ENCODE measurements around the gene PLCXD1.

Gene PLCXD1

GRCh38 chrX:333611-334311, 52.6 kb downstream of the PLCXD1 start:
- no peak for DNase-seq (ENCODE audit: low read depth)
- H3K4me3 ChIP-seq (ENCODE audit: low read depth, low read length): no peak overlapping the region
- no peak for TF ChIP-seq CTCF (conservative IDR thresholded peaks at IDR 0.05; ENCODE audit: low read depth, low read length)

GRCh38 chrX:334331-334891, 53.2 kb downstream of the PLCXD1 start:
- no peak for TF ChIP-seq CTCF (conservative IDR thresholded peaks at IDR 0.05; ENCODE audit: low read depth, low read length)
- DNase-seq (ENCODE audit: low read depth): no peak
- no peak overlapping the region for H3K4me3 ChIP-seq (ENCODE audit: low read depth, low read length)

GRCh38 chrX:334971-335757, 54.0 kb downstream of the PLCXD1 start:
- DNase-seq (ENCODE audit: low read depth): no peak

GRCh38 chrX:335758-336155, 54.6 kb downstream of the PLCXD1 start:
- TF ChIP-seq CTCF (conservative IDR thresholded peaks at IDR 0.05; ENCODE audit: low read depth, low read length): no peak

More at GRCh38 chrX:334971-335757, 54.0 kb downstream of the PLCXD1 start:
- TF ChIP-seq CTCF (conservative IDR thresholded peaks at IDR 0.05; ENCODE audit: low read depth, low read length): no peak
- no peak overlapping the region for H3K4me3 ChIP-seq (ENCODE audit: low read depth, low read length)

GRCh38 chrX:336227-336626, 55.0 kb downstream of the PLCXD1 start:
- no peak overlapping the region for H3K4me3 ChIP-seq (ENCODE audit: low read depth, low read length)
- TF ChIP-seq CTCF (conservative IDR thresholded peaks at IDR 0.05; ENCODE audit: low read depth, low read length): no peak
- no peak for DNase-seq (ENCODE audit: low read depth)

More at GRCh38 chrX:335758-336155, 54.6 kb downstream of the PLCXD1 start:
- no peak for DNase-seq (ENCODE audit: low read depth)
- H3K4me3 ChIP-seq (ENCODE audit: low read depth, low read length): no peak overlapping the region

- no peak for TF ChIP-seq CTCF (conservative IDR thresholded peaks at IDR 0.05; ENCODE audit: low read depth, low read length)
- no peak overlapping the region for H3K4me3 ChIP-seq (ENCODE audit: low read depth, low read length)
- DNase-seq (ENCODE audit: low read depth): no peak
Observed at GRCh38 chrX:337331-337831, 56.2 kb downstream of the PLCXD1 start.

Measured in choroid plexus epithelial cell (primary cell).